ENCODE results near the gene TERB1. TPM values are rescaled to one million over a fixed set of nuclear protein-coding genes. Genes with fewer than 3 reads are reported as not detected.

TERB1 gene
- total RNA-seq, 4 donors from 2014 or later: not detected

DNA sequence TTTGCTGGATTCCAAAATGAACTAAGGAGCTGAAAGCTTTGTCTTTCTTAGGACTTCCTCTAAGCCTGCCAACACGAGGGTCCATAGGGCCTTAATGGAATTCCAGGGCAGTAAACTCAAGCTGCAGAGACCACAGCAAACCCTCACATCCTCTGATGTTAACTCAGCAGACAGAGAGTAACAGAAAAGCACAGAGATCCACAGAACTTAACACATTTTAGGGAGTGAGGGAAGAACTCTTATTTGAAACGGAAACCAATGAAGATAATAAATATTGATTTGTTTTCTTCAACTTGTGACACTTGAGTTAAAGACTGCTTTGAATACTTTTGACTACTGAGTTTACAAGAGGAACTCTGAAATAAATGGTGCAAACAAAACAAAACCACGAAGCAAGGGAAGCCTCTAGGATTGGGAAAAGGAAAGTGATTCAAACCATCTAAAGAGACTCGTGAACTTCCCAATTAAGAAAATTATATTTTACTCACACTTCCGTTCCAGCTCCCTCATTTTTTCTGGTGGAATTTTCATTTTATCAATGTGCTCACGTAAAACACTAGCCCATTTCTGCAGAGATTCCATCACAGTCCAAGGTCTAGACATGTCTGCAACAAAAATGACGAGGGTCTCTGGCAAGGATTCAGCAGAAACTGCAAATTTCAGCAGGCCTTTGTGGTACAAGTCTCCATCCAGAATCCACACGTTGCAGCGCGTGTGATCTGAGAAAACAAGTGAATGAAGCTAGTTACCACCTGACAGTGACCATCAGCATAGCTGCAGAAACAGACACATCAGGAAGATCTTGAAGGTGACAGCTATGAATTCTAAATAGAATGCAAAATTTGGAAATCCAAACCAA is 59.2 kb downstream of the TERB1 start:
- H3K36me3 ChIP-seq: peaks cover 64% of the 10 kb centered on the region
- peak overlapping the region; percentile 76 for H3K27ac ChIP-seq
- peak overlapping the region; percentile 12 for H3K4me3 ChIP-seq
- H3K4me1 ChIP-seq: peaks cover 45% of the 10 kb centered on the region
- 53% methylated on average over 10 of the region's 10 CpGs for WGBS
- H3K9me3 ChIP-seq: no peaks in the 10 kb centered on the region
- TF ChIP-seq, protein P1, sequence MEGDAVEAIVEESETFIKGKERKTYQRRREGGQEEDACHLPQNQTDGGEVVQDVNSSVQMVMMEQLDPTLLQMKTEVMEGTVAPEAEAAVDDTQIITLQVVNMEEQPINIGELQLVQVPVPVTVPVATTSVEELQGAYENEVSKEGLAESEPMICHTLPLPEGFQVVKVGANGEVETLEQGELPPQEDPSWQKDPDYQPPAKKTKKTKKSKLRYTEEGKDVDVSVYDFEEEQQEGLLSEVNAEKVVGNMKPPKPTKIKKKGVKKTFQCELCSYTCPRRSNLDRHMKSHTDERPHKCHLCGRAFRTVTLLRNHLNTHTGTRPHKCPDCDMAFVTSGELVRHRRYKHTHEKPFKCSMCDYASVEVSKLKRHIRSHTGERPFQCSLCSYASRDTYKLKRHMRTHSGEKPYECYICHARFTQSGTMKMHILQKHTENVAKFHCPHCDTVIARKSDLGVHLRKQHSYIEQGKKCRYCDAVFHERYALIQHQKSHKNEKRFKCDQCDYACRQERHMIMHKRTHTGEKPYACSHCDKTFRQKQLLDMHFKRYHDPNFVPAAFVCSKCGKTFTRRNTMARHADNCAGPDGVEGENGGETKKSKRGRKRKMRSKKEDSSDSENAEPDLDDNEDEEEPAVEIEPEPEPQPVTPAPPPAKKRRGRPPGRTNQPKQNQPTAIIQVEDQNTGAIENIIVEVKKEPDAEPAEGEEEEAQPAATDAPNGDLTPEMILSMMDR (IDR thresholded peaks at IDR 0.05): no peak
- TF ChIP-seq POLR2A (IDR thresholded peaks at IDR 0.05): no peak
- TF ChIP-seq POLR2AphosphoS5 (IDR thresholded peaks at IDR 0.05): no peak
- TF ChIP-seq EP300 (IDR thresholded peaks at IDR 0.05): no peak
- no peaks in the 10 kb centered on the region for H3K27me3 ChIP-seq
- DNase-seq (ENCODE audit: low spot score in 2 of 2): no peak

DNA sequence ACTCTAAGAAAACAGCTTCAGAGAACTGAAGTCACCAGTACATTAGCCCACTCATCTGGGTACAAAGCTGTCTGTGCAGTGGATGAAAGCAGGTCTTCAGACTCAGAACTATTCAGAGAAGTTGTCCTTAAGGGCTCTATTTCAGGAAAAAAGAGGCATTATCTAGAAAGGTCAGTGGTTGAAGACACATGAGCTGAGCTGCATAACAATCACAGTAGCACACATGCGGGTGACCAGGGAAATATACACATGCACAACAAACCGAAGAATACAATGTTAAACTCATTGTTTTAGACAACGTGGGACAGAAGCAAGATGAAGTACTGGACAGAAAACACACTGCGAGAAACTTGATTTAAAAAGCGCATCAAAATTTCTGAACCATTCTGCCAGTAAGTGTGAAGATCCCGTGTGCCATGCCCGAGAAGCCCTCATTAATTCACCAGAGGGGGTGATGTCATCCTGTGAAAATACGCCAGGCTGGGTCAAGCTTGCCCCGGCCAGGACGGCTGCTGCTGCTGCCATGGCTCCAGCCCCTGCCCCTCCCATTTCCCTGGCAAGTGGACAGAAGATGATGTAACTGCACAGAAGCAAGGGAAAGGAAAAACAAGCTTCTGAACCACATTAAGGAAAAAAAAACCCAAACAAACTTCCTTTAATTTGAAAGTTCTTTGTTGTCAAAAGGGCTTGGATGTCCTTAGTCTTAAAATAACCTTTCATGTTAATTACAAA is 60.0 kb downstream of the TERB1 start:
- H3K27me3 ChIP-seq: no peaks in the 10 kb centered on the region
- peak; percentile 91 to 92 for DNase-seq (ENCODE audit: low spot score in 2 of 2)
- H3K4me1 ChIP-seq: peaks cover 40% of the 10 kb centered on the region
- peaks cover 63% of the 10 kb centered on the region for H3K36me3 ChIP-seq
- H3K4me3 ChIP-seq: peak overlapping the region; percentile 12
- 18% methylated on average over 10 of the region's 10 CpGs for WGBS
- TF ChIP-seq, protein P1 (IDR thresholded peaks at IDR 0.05): no peak
- TF ChIP-seq POLR2AphosphoS5 (IDR thresholded peaks at IDR 0.05) (peak in 1 of 3 donors; percentile 5), EP300 (IDR thresholded peaks at IDR 0.05) (no peak), POLR2A (IDR thresholded peaks at IDR 0.05) (no peak)
- peak overlapping the region; percentile 76 for H3K27ac ChIP-seq
- no peaks in the 10 kb centered on the region for H3K9me3 ChIP-seq

DNA sequence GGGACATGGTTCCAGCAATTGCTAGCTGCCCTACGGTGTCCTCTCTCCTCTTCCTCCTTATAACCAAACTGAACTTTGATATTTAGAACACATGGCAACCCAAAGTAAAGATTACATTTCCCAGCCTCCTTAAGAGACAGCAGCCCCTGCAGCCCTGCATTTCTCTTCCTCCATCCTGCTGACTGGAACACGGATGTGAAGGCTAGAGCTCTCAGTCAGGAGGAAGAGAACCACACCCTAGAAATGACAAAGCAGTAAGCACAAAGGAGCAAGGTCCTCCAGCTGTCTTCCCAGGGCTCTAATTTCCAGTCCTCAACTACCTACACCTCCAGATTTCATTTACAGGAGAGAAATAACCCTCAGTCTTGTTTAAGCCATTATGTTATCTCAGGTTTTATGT is 60.9 kb downstream of the TERB1 start:
- Histone ChIP-seq H3K9me3 (no peaks in the 10 kb centered on the region), H3K4me1 (peaks cover 40% of the 10 kb centered on the region), H3K27me3 (no peaks in the 10 kb centered on the region), H3K4me3 (no peak overlapping the region), H3K36me3 (peaks cover 66% of the 10 kb centered on the region), H3K27ac (peak overlapping the region; percentile 76)
- TF ChIP-seq POLR2A (IDR thresholded peaks at IDR 0.05) (no peak), EP300 (IDR thresholded peaks at IDR 0.05) (no peak), POLR2AphosphoS5 (IDR thresholded peaks at IDR 0.05) (no peak)
- TF ChIP-seq, protein P1 (IDR thresholded peaks at IDR 0.05): no peak
- 28% methylated on average over 2 of the region's 2 CpGs for WGBS
- no peak for DNase-seq (ENCODE audit: low spot score in 2 of 2)

DNA sequence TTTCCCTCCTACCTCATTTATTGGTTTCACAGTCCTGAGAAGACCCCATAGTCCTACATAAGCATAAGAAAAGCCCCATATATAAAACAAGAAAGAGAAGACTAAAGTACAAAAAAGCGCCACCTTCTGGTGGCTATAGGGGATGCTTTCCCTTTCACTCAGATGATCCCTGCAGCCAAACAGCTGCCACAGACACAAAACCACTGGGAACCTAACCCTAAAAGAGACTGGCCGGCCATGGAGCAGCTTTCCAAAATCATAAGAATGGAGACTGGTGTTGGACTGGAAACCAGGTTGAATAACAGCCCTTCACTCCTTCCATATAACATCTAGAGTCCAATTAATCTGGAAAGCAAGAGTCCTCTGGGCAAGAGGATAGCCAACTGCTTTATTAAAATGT is 61.4 kb downstream of the TERB1 start:
- TF ChIP-seq, protein P1 (IDR thresholded peaks at IDR 0.05): peak in 1 of 2 donors; percentile 64
- no peak for TF ChIP-seq POLR2AphosphoS5 (IDR thresholded peaks at IDR 0.05)
- no peak overlapping the region for H3K4me3 ChIP-seq
- 47% methylated on average over 2 of the region's 2 CpGs for WGBS
- peaks cover 40% of the 10 kb centered on the region for H3K4me1 ChIP-seq
- no peaks in the 10 kb centered on the region for H3K9me3 ChIP-seq
- DNase-seq (ENCODE audit: low spot score in 2 of 2): no peak
- H3K27me3 ChIP-seq: no peaks in the 10 kb centered on the region
- H3K27ac ChIP-seq: peak overlapping the region; percentile 76
- H3K36me3 ChIP-seq: peaks cover 66% of the 10 kb centered on the region

DNA sequence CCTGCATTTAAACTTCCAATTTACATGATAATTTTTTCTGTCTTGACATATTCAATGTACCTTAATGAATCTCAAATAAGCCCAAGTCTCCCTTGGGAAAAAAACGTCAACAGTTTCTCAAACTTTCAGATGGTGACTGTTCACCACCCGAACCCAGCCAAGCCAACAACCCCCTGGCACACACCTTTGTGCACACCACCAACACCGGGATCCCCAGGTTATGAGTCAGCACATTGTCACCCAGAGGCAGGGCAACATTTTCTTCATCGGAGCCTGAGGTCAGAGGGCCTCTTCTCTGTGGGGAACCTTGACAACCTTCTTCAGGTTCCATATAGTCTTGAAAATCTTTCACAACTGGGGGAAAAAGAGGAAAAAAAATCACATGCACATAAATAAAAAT is 65.5 kb downstream of the TERB1 start:
- Histone ChIP-seq H3K4me3 (no peak overlapping the region), H3K27me3 (no peaks in the 10 kb centered on the region), H3K4me1 (peaks cover 17% of the 10 kb centered on the region), H3K27ac (no peak overlapping the region), H3K9me3 (no peaks in the 10 kb centered on the region), H3K36me3 (peaks cover 84% of the 10 kb centered on the region)
- DNase-seq (ENCODE audit: low spot score in 2 of 2): peak in 1 of 2 donors; percentile 56
- TF ChIP-seq POLR2A (IDR thresholded peaks at IDR 0.05) (no peak), POLR2AphosphoS5 (IDR thresholded peaks at IDR 0.05) (no peak)
- WGBS: 78% methylated on average over 4 of the region's 4 CpGs
